ENCODE data around the gene HBZ. TPM values are rescaled to one million over a fixed set of nuclear protein-coding genes. Genes with fewer than 3 reads are reported as not detected.

HBZ gene
- total and polyA plus RNA-seq, 2 of the 13 experiments (the other 11 are each of a cell fraction or from before 2014, with no cell fraction given) = 0.21 TPM; not detected in 1

GRCh38 chr16:129075-129474, 23.4 kb upstream of the HBZ start (continued):
- TF ChIP-seq YY1 (IDR thresholded peaks at IDR 0.05; ENCODE audit: insufficient read depth, insufficient replicate concordance, low read depth, low read length) (no peak), MEF2D (CRISPR knock-in tag; IDR thresholded peaks at IDR 0.05) (no peak), MED1 (CRISPR knock-in tag; IDR thresholded peaks at IDR 0.05) (no peak), JUND (CRISPR knock-in tag; IDR thresholded peaks at IDR 0.05) (no peak), E2F2 (CRISPR knock-in tag; IDR thresholded peaks at IDR 0.05; ENCODE audit: borderline replicate concordance) (no peak)

- peaks cover 0 to 15% of the 10 kb centered on the region in 2 experiments; a peak in 2 of 5 replicates for H3K36me3 ChIP-seq (replicated peaks in 1 of 2; ENCODE audit: control insufficient read depth in 1 of 2, insufficient read depth in 2 of 2, low read length in 2 of 2)
- POLR2A ChIA-PET = no interaction called here
- no peak overlapping the region for H3K4me3 ChIP-seq (replicated peaks in 1 of 3; ENCODE audit: insufficient read depth in 1 of 3, low read depth in 2 of 3, low read length in 3 of 3)
- intact Hi-C loops (cut with micrococcal nuclease; ENCODE audit: unreplicated experiment) (no loop called here), in situ Hi-C loops (cut with HindIII; ENCODE audit: extremely low pct_ligation_motif_present, low pct_unique_long_range_greater_than_20kb) (no loop called here)
- no peak overlapping the region for H2AFZ ChIP-seq (ENCODE audit: low read length)
- H3K4me1 ChIP-seq (ENCODE audit: insufficient read depth, low read length) = no peaks in the 10 kb centered on the region
- DNase-seq (ENCODE audit: low spot score) (no peak), ATAC-seq (no peak), FAIRE-seq (no peak)
- no peaks in the 10 kb centered on the region for H3K27me3 ChIP-seq (ENCODE audit: control insufficient read depth in 1 of 2, insufficient read depth in 2 of 2, low read length in 2 of 2)
- CTCF ChIA-PET (ENCODE audit: low intra/inter-chr PET ratio, low total read pairs) = no interaction called here
- H3K4me2 ChIP-seq (ENCODE audit: low read depth, low read length) = no peak overlapping the region
- H3K79me2 ChIP-seq (ENCODE audit: insufficient read depth, low read length) = peaks cover 11% of the 10 kb centered on the region
- H3K9me3 ChIP-seq (ENCODE audit: low read length) = no peaks in the 10 kb centered on the region
- BruUV-seq (replicated peaks) = no TSS peak
- H3K9ac ChIP-seq (ENCODE audit: insufficient read depth, low read depth, low read length) = no peak overlapping the region
- 96% methylated on average over 15 of the region's 15 CpGs for WGBS (ENCODE audit: low lambda C conversion rate)
- H3K27ac ChIP-seq (ENCODE audit: extremely low read length, insufficient read depth, low read length) = no peak overlapping the region
- H4K20me1 ChIP-seq (ENCODE audit: insufficient read depth, low read length) = no peaks in the 10 kb centered on the region
- no peak for TF ChIP-seq FOXM1 (CRISPR knock-in tag; IDR thresholded peaks at IDR 0.05)
- no peak for TF ChIP-seq NONO (IDR thresholded peaks at IDR 0.05)
- no peak for TF ChIP-seq NONO (CRISPR knock-in tag; conservative IDR thresholded peaks at IDR 0.05)
- TF ChIP-seq SETDB1 (CRISPR knock-in tag; IDR thresholded peaks at IDR 0.05; ENCODE audit: borderline replicate concordance) = no peak
- TF ChIP-seq ZFX (CRISPR knock-in tag; IDR thresholded peaks at IDR 0.05; ENCODE audit: low read depth) = no peak
- no peak for TF ChIP-seq PTBP1 (IDR thresholded peaks at IDR 0.05; ENCODE audit: low read depth, low read length, poor library complexity, severe bottlenecking)
- no peak for TF ChIP-seq ZNF234 (CRISPR knock-in tag; conservative IDR thresholded peaks at IDR 0.05)
These were observed 21.8 kb upstream of the HBZ start for GRCh38 chr16:130533-131173.
